OCI-LY7 (cell line): ENCODE data around the gene DUSP22. TPM values are rescaled to one million over a fixed set of nuclear protein-coding genes. Genes with fewer than 3 reads are reported as not detected.

Experiments used
- BruUV-seq: library from RNA; stranded (reverse); fragments of 400-500 nt; replicated peaks from 2 replicates; lab custom pipeline; 2021; lab: Mats Ljungman, UMichigan
- CTCF ChIA-PET: fragments of 300-600 bp; sonication (Branson Sonifier 250); formaldehyde crosslinking; loops from one replicate; lab custom pipeline; 2022; ENCODE audit warnings: antibody characterized with exemption; ENCODE audit not compliant: unreplicated experiment; lab: Charles Lee
- POLR2A ChIA-PET: fragments of 300-600 bp; sonication (Branson Sonifier 250); formaldehyde crosslinking; loops from one replicate; lab custom pipeline; 2022; ENCODE audit warnings: antibody characterized with exemption; lab: Charles Lee
- DNase-seq: peaks from one replicate; pipeline ENCODE4 v3.0.0-alpha.2; 2015; ENCODE audit warnings: low spot score
- H2AFZ ChIP-seq: fragments of 200-600 bp; sonication (generic), shearing (Covaris generic); 2 replicates; pipeline ENCODE4 v1.6.1; 2014; ENCODE audit warnings: mild to moderate bottlenecking, antibody characterized with exemption, low read length, moderate library complexity
- H3K27ac ChIP-seq: fragments of 200-600 bp; sonication (generic); 2 replicates; pipeline ENCODE4 v1.5.1; 2014; ENCODE audit warnings: mixed run types, low read depth, mild to moderate bottlenecking, moderate library complexity, low read length, inconsistent platforms; ENCODE audit not compliant: poor library complexity, severe bottlenecking
- H3K36me3 ChIP-seq: fragments of 200-600 bp; sonication (generic); 2 replicates; pipeline ENCODE4 v1.6.1; 2014; ENCODE audit warnings: mild to moderate bottlenecking, antibody characterized with exemption, low read length, moderate library complexity, mixed read lengths; ENCODE audit not compliant: insufficient read depth
- H3K4me1 ChIP-seq: fragments of 200-600 bp; sonication (generic); 2 replicates; pipeline ENCODE4 v1.5.1; 2014; ENCODE audit warnings: mild to moderate bottlenecking, low read length; ENCODE audit not compliant: insufficient read depth, poor library complexity, severe bottlenecking
- H3K4me2 ChIP-seq: fragments of 200-600 bp; sonication (generic); 2 replicates; pipeline ENCODE4 v1.6.1; 2014; ENCODE audit warnings: mild to moderate bottlenecking, low read length
- H3K4me3 ChIP-seq: fragments of 200-600 bp; sonication (generic); 2 replicates; pipeline ENCODE4 v1.5.1; 2014; ENCODE audit warnings: mild to moderate bottlenecking, low read depth, low read length; ENCODE audit not compliant: poor library complexity, severe bottlenecking
- H3K79me2 ChIP-seq: fragments of 200-600 bp; sonication (generic); 2 replicates; pipeline ENCODE4 v1.6.1; 2016; ENCODE audit warnings: low read depth, mild to moderate bottlenecking, low read length, moderate library complexity, mixed read lengths; ENCODE audit not compliant: insufficient read depth
- H3K9me2 ChIP-seq: fragments of 200-600 bp; sonication (generic); 2 replicates; pipeline ENCODE4 v1.6.1; 2016; ENCODE audit warnings: mild to moderate bottlenecking, low read length, mixed read lengths; ENCODE audit not compliant: insufficient read depth
- H3K9me3 ChIP-seq: fragments of 200-600 bp; sonication (generic); 2 replicates; pipeline ENCODE4 v1.6.1; 2014; ENCODE audit warnings: mild to moderate bottlenecking, mixed run types, low read length, mixed read lengths
- H4K20me1 ChIP-seq: fragments of 200-600 bp; sonication (generic); 2 replicates; pipeline ENCODE4 v1.6.1; 2014; ENCODE audit warnings: mild to moderate bottlenecking, antibody characterized with exemption, low read length, moderate library complexity, mixed read lengths; ENCODE audit not compliant: insufficient read depth
- CTCF ChIP-seq: fragments of 200-600 bp; sonication (generic); conservative IDR thresholded peaks from 2 replicates; pipeline ENCODE4 v1.5.1; 2014; ENCODE audit warnings: mild to moderate bottlenecking, antibody characterized with exemption, low read length, moderate library complexity, mixed read lengths
- EZH2phosphoT487 ChIP-seq: fragments of 200-600 bp; sonication (generic); IDR thresholded peaks from 2 replicates; pipeline ENCODE4 v1.6.1; 2018; ENCODE audit warnings: low read depth, borderline replicate concordance, mild to moderate bottlenecking, mixed run types, antibody characterized with exemption, low read length, moderate library complexity, mixed read lengths
- intact Hi-C: fragments of 100-400 bp; cut with micrococcal nuclease; formaldehyde crosslinking; loops from one replicate; pipeline ENCODE4 v1.10.0; 2022; ENCODE audit not compliant: unreplicated experiment
- total RNA-seq, 2 experiments: library from RNA; depleted of rRNA in 1 of 2; stranded (reverse); fragments of >200 nt in 1 of 2; shearing (Covaris generic) in 1 of 2; gene quantifications; 2 replicates each; pipeline ENCODE4 v1.2.3, GENCODE V29; 2014 to 2022

The DUSP22 gene
- total RNA-seq, 2 experiments from 2014 or later = 149 to 171 TPM

- DNase-seq = no peak
- CTCF ChIA-PET = interaction anchor here (0.5 to 2.6 kb wide), 6 partner anchors 9 to 145 kb away, joined by 3 to 11 read pairs (median 3); partner anchors contain the start of gene DUSP22
- Histone ChIP-seq H3K79me2 (peaks cover 26% of the 10 kb centered on the region; the same call in 1 of the 2 replicates), H3K36me3 (peaks cover 34% of the 10 kb centered on the region), H3K4me3 (no peak overlapping the region), H3K9me2 (no peaks in the 10 kb centered on the region), H3K9me3 (no peaks in the 10 kb centered on the region), H3K27ac (peak overlapping the region; percentile 50), H4K20me1 (no peaks in the 10 kb centered on the region), H3K4me1 (peaks cover 100% of the 10 kb centered on the region), H2AFZ (no peak overlapping the region), H3K4me2 (peak overlapping the region; percentile 34)
- intact Hi-C loops = no loop called here
- no TSS peak for BruUV-seq
- POLR2A ChIA-PET = interaction anchor here (0.6 to 8.7 kb wide), 20 partner anchors 9 to 136 kb away, joined by 3 to 98 read pairs (median 4); partner anchors contain the start of gene DUSP22
- TF ChIP-seq EZH2phosphoT487 = no peak
- no peak for TF ChIP-seq CTCF
Observed at GRCh38 chr6:317448-318144, 25.3 kb downstream of the DUSP22 start.

- Histone ChIP-seq H4K20me1 (no peaks in the 10 kb centered on the region), H3K4me3 (no peak overlapping the region), H3K4me1 (peaks cover 100% of the 10 kb centered on the region), H3K9me2 (no peaks in the 10 kb centered on the region), H3K4me2 (peak overlapping the region; percentile 34; the same call in 1 of the 2 replicates), H3K36me3 (peaks cover 34% of the 10 kb centered on the region), H3K27ac (no peak overlapping the region), H3K79me2 (peaks cover 29% of the 10 kb centered on the region; the same call in 1 of the 2 replicates), H2AFZ (no peak overlapping the region), H3K9me3 (no peaks in the 10 kb centered on the region)
- TF ChIP-seq CTCF (no peak), EZH2phosphoT487 (no peak)
- ChIA-PET POLR2A (interaction anchor here (0.6 to 8.7 kb wide), 17 partner anchors 9 to 136 kb away, joined by 3 to 98 read pairs (median 5); partner anchors contain the start of gene DUSP22), CTCF (interaction anchor here (0.6 to 2.6 kb wide), 3 partner anchors 10 to 102 kb away, joined by 3 to 11 read pairs (median 5); no protein-coding TSS in a partner anchor)
- no peak for DNase-seq
- intact Hi-C loops = no loop called here
- no TSS peak for BruUV-seq
Observed at GRCh38 chr6:318243-318890, 26.1 kb downstream of the DUSP22 start.
